WTC11 (cell line): ENCODE measurements around the gene PTPRO. TPM values are rescaled to one million over a fixed set of nuclear protein-coding genes. Genes with fewer than 3 reads are reported as not detected.
A peak's percentile ranks its signal among the peaks of the same experiment; 100 is the strongest.

Source experiments
- ATAC-seq: fragments of 200-7000 bp; cut with Tn5 transposase; 2 replicates; pipeline ENCODE4 v1.10.0; 2021; ENCODE audit warnings: mild to moderate bottlenecking, moderate library complexity
- CTCF ChIA-PET: fragments of 300-600 bp; sonication (Branson Sonifier 250); formaldehyde crosslinking; loops from one replicate; lab custom pipeline; 2021; ENCODE audit warnings: antibody characterized with exemption; lab: Charles Lee
- POLR2A ChIA-PET: fragments of 350-600 bp; sonication (Branson Sonifier 250); formaldehyde crosslinking; loops from one replicate; lab custom pipeline; 2021; ENCODE audit warnings: antibody characterized with exemption; lab: Charles Lee
- DNase-seq: peaks from one replicate; pipeline ENCODE4 v3.0.0; 2021; ENCODE audit warnings: low spot score
- H3K27ac Mint-ChIP-seq: 2 replicates; pipeline ENCODE4 v1.8.0; 2021; ENCODE audit warnings: mixed read lengths
- H3K27me3 Mint-ChIP-seq: 2 replicates; pipeline ENCODE4 v1.8.0; 2021; ENCODE audit warnings: low read depth, mild to moderate bottlenecking, moderate library complexity, mixed read lengths
- H3K36me3 Mint-ChIP-seq: 2 replicates; pipeline ENCODE4 v1.8.0; 2021; ENCODE audit warnings: mixed read lengths
- H3K4me1 Mint-ChIP-seq: 2 replicates; pipeline ENCODE4 v1.8.0; 2022; ENCODE audit warnings: mixed read lengths
- H3K4me3 Mint-ChIP-seq: 2 replicates; pipeline ENCODE4 v1.8.0; 2021; ENCODE audit warnings: mild to moderate bottlenecking, moderate library complexity, mixed read lengths
- H3K9me3 Mint-ChIP-seq: 2 replicates; pipeline ENCODE4 v1.8.0; 2021; ENCODE audit warnings: mixed read lengths
- ARID4B ChIP-seq: sonication (generic); formaldehyde crosslinking; IDR thresholded peaks from 2 replicates; pipeline ENCODE4 v1.8.0; 2023; ENCODE audit warnings: missing genetic modification reagents, mild to moderate bottlenecking, borderline replicate concordance
- ATF2 ChIP-seq: sonication (generic); formaldehyde crosslinking; IDR thresholded peaks from 2 replicates; pipeline ENCODE4 v1.8.1; 2022; ENCODE audit warnings: low read depth, missing genetic modification reagents, borderline replicate concordance
- CREM ChIP-seq: sonication (generic); formaldehyde crosslinking; IDR thresholded peaks from 2 replicates; pipeline ENCODE4 v1.8.1; 2022; ENCODE audit warnings: mild to moderate bottlenecking, missing genetic modification reagents, moderate library complexity
- CTCF ChIP-seq: fragments of 200-600 bp; IDR thresholded peaks from 2 replicates; pipeline ENCODE4 v1.8.0; 2022; ENCODE audit warnings: antibody characterized with exemption
- EMX1 ChIP-seq: fragments of 250-450 bp; sonication (Bioruptor Pico); IDR thresholded peaks from 2 replicates; pipeline ENCODE4 v1.8.0; 2021; ENCODE audit warnings: mild to moderate bottlenecking
- ESRRA ChIP-seq: sonication (generic); formaldehyde crosslinking; IDR thresholded peaks from 2 replicates; pipeline ENCODE4 v1.8.1; 2022; ENCODE audit warnings: mild to moderate bottlenecking, missing genetic modification reagents, borderline replicate concordance
- GRHL2 ChIP-seq: fragments of 250-450 bp; sonication (Bioruptor Pico); IDR thresholded peaks from 2 replicates; pipeline ENCODE4 v1.8.0; 2022; ENCODE audit warnings: mild to moderate bottlenecking, moderate library complexity; ENCODE audit not compliant: insufficient replicate concordance, severe bottlenecking
- MYBL2 ChIP-seq: sonication (generic); formaldehyde crosslinking; IDR thresholded peaks from 2 replicates; pipeline ENCODE4 v1.8.1; 2023; ENCODE audit warnings: mild to moderate bottlenecking, moderate library complexity, missing genetic modification reagents
- NFYB ChIP-seq: sonication (generic); formaldehyde crosslinking; conservative IDR thresholded peaks from 2 replicates; pipeline ENCODE4 v1.8.0; 2022; ENCODE audit warnings: low read depth, missing genetic modification reagents
- PRDM15 ChIP-seq: sonication (generic); formaldehyde crosslinking; IDR thresholded peaks from 2 replicates; pipeline ENCODE4 v1.8.0; 2022; ENCODE audit warnings: missing genetic modification reagents
- PRRX2 ChIP-seq: fragments of 250-450 bp; sonication (Bioruptor Pico); IDR thresholded peaks from 2 replicates; pipeline ENCODE4 v1.8.0; 2021; ENCODE audit warnings: mild to moderate bottlenecking
- SMAD3 ChIP-seq: sonication (generic); formaldehyde crosslinking; IDR thresholded peaks from 2 replicates; pipeline ENCODE4 v1.8.0; 2022; ENCODE audit warnings: missing genetic modification reagents, mild to moderate bottlenecking, borderline replicate concordance
- SP1 ChIP-seq: sonication (generic); formaldehyde crosslinking; conservative IDR thresholded peaks from 2 replicates; pipeline ENCODE4 v1.8.1; 2022; ENCODE audit warnings: missing genetic modification reagents
- TEAD1 ChIP-seq: sonication (generic); formaldehyde crosslinking; IDR thresholded peaks from 2 replicates; pipeline ENCODE4 v1.8.0; 2022; ENCODE audit warnings: mild to moderate bottlenecking, missing genetic modification reagents
- TEAD4 ChIP-seq: sonication (generic); formaldehyde crosslinking; IDR thresholded peaks from 2 replicates; pipeline ENCODE4 v1.8.0; 2022; ENCODE audit warnings: mild to moderate bottlenecking, missing genetic modification reagents
- USF2 ChIP-seq: sonication (generic); formaldehyde crosslinking; IDR thresholded peaks from 2 replicates; pipeline ENCODE4 v1.8.1; 2023; ENCODE audit warnings: mild to moderate bottlenecking, missing genetic modification reagents, moderate library complexity
- ZNF138 ChIP-seq: sonication (generic); formaldehyde crosslinking; conservative IDR thresholded peaks from 2 replicates; pipeline ENCODE4 v1.8.1; 2022; ENCODE audit warnings: mild to moderate bottlenecking, moderate library complexity, missing genetic modification reagents
- total RNA-seq: library from RNA; stranded (reverse); gene quantifications from 3 replicates; pipeline ENCODE4 v1.2.3, GENCODE V29; 2021

Gene PTPRO
- total RNA-seq, 1 experiment from 2014 or later: 1.1 TPM

GRCh38 chr12:15527201-15528080 is 205.1 kb downstream of the PTPRO start:
- no peaks in the 10 kb centered on the region for H3K9me3 Mint-ChIP-seq
- no peak overlapping the region for H3K4me3 Mint-ChIP-seq
- H3K27ac Mint-ChIP-seq: no peak overlapping the region; the same call in 1 of the 2 replicates
- no peak for DNase-seq
- ATAC-seq: peak; percentile 73
- ChIA-PET CTCF (interaction anchor here (0.6 to 2.7 kb wide), 20 partner anchors 19 to 526 kb away, joined by 3 to 20 read pairs (median 3); partner anchors contain the start of gene RERG), POLR2A (no interaction called here)
- no peaks in the 10 kb centered on the region for H3K36me3 Mint-ChIP-seq
- no peaks in the 10 kb centered on the region for H3K27me3 Mint-ChIP-seq
- peaks cover 8% of the 10 kb centered on the region; the same call in 1 of the 2 replicates for H3K4me1 Mint-ChIP-seq
- peak; percentile 72 for TF ChIP-seq PRDM15 (CRISPR knock-in tag)
- TF ChIP-seq ARID4B (CRISPR knock-in tag): no peak
- no peak for TF ChIP-seq SMAD3 (CRISPR knock-in tag)
- TF ChIP-seq NFYB (CRISPR knock-in tag): no peak
- 0 out of 2 replicates have a peak, but pooled peaks have one; percentile 18 for TF ChIP-seq TEAD1
- no peak for TF ChIP-seq SP1 (CRISPR knock-in tag)
- TF ChIP-seq PRRX2: no peak

GRCh38 chr12:15528666-15529065 is 206.4 kb downstream of the PTPRO start:
- ChIA-PET CTCF (interaction anchor here (1.4 to 2.1 kb wide), 2 partner anchors 56 to 329 kb away, joined by 4 to 8 read pairs; no protein-coding TSS in a partner anchor), POLR2A (interaction anchor here (0.7 kb wide), 1 partner anchor 57 kb away, joined by 3 read pairs; no protein-coding TSS in a partner anchor)
- Mint-ChIP-seq H3K4me3 (no peak overlapping the region), H3K36me3 (no peaks in the 10 kb centered on the region), H3K27me3 (no peaks in the 10 kb centered on the region), H3K27ac (no peak overlapping the region), H3K4me1 (peaks cover 8% of the 10 kb centered on the region; the same call in 1 of the 2 replicates), H3K9me3 (no peaks in the 10 kb centered on the region)
- no peak for ATAC-seq
- DNase-seq: no peak
- TF ChIP-seq MYBL2 (CRISPR knock-in tag) (no peak), USF2 (CRISPR knock-in tag) (no peak), ZNF138 (CRISPR knock-in tag) (no peak), TEAD4 (CRISPR knock-in tag) (no peak), CREM (no peak), EMX1 (CRISPR knock-in tag) (no peak), CTCF (no peak), PRDM15 (CRISPR knock-in tag) (no peak), ATF2 (no peak), GRHL2 (CRISPR knock-in tag) (no peak), ESRRA (no peak)
